Adrenal gland (tissue), 5 donors: ENCODE results near the gene ADGRB3.

ENCODE experiments used
- CTCF ChIP-seq, 6 experiments: fragments of 450-650 bp in 4 of 6; fragments of 200-600 bp in 2 of 6; sonication (generic) in 1 of 6; IDR thresholded peaks; 1 replicate in 5 of 6; 2 replicates in 1 of 6; pipeline versions ENCODE4 v1.5.1 to v1.8.0; 2016 to 2021; ENCODE audit warnings: antibody characterized with exemption in 6 of 6, mild to moderate bottlenecking in 2 of 6, moderate library complexity in 1 of 6
- POLR2A ChIP-seq, 2 donors: fragments of 450-650 bp; IDR thresholded peaks; one replicate each; pipeline ENCODE4 v1.6.1; 2017; ENCODE audit warnings: antibody characterized with exemption in 2 of 2, mild to moderate bottlenecking in 2 of 2, moderate library complexity in 1 of 2
- donor health status: DM: no; HTN: no; CAD: no.

- TF ChIP-seq POLR2A (IDR thresholded peaks at IDR 0.05) (no peak), CTCF (IDR thresholded peaks at IDR 0.05) (no peak)
These were observed 511.3 kb downstream of the ADGRB3 start for GRCh38 chr6:69146385-69146784.
